K562 (cell line): ENCODE results near the gene SEC61A2. TPM values are rescaled to one million over a fixed set of nuclear protein-coding genes. Genes with fewer than 3 reads are reported as not detected.
"Not testable (repeated sequence)": the region's sequence is repeated elsewhere in the genome, so short reads cannot be mapped to it uniquely, and the experiment has no call there.

ENCODE experiments used
- ATAC-seq: fragments of 200-7000 bp; cut with Tn5 transposase; 3 replicates; pipeline ENCODE4 v1.9.1; 2020; ENCODE audit warnings: moderate library complexity
- BruUV-seq: library from RNA; stranded (reverse); fragments of 400-500 nt; replicated peaks from 2 replicates; lab custom pipeline; 2021; lab: Mats Ljungman, UMichigan
- CTCF ChIA-PET: fragments of 300-600 bp; formaldehyde crosslinking; extraction: SDS; loops from one replicate; lab custom pipeline; 2021; ENCODE audit warnings: low intra/inter-chr PET ratio; lab: Yijun Ruan, JAX
- POLR2A ChIA-PET: fragments of 300-600, 350-650 bp; sonication (Branson Sonifier 250); formaldehyde crosslinking; extraction: SDS; loops from one replicate; lab custom pipeline; 2021; ENCODE audit warnings: antibody characterized with exemption, inconsistent platforms; lab: Yijun Ruan, JAX
- DNase-seq, 4 experiments: peaks; one replicate each; pipeline versions ENCODE4 v3.0.0 to v3.0.0-alpha.2; 2011 to 2018; ENCODE audit warnings: low spot score in 3 of 4, mixed read lengths in 3 of 4; ENCODE audit errors: extremely low read depth in 1 of 4
- FAIRE-seq: peaks from 2 replicates; lab custom pipeline; 2011; peaks lifted over from hg19 to GRCh38; lab: Jason Lieb, UNC
- H2AFZ ChIP-seq: 2 replicates; pipeline ENCODE4 v1.6.0; 2011; ENCODE audit warnings: low read depth, low read length, control low read depth, inconsistent platforms
- H3K27ac ChIP-seq: fragments of 200-600 bp; 3 replicates; pipeline ENCODE4 v1.8.0; 2011; ENCODE audit warnings: low read depth, mild to moderate bottlenecking, control low read depth, inconsistent platforms, low read length, moderate library complexity, mixed read lengths; ENCODE audit errors: extremely low read depth
- H3K27me3 ChIP-seq, 2 experiments: fragments of 300-600 bp in 1 of 2; 2 replicates in 1 of 2; 3 replicates in 1 of 2; pipeline versions ENCODE4 v1.6.0 to v1.8.0; 2011; ENCODE audit warnings: inconsistent platforms in 2 of 2, low read length in 2 of 2, mild to moderate bottlenecking in 1 of 2, mixed read lengths in 1 of 2, moderate library complexity in 1 of 2; ENCODE audit not compliant: control insufficient read depth in 2 of 2, insufficient read depth in 2 of 2
- H3K36me3 ChIP-seq: fragments of 300-600 bp; 3 replicates; pipeline ENCODE4 v1.8.0; 2011; ENCODE audit warnings: mild to moderate bottlenecking, low read length, inconsistent platforms; ENCODE audit not compliant: control insufficient read depth, insufficient read depth
- H3K4me1 ChIP-seq, 2 experiments: fragments of 200-600 bp in 1 of 2; replicated peaks in 1 of 2; 2 replicates in 1 of 2; 3 replicates in 1 of 2; pipeline versions ENCODE4 v1.5.1 to v1.8.0; 2011; ENCODE audit warnings: inconsistent platforms in 2 of 2, low read length in 2 of 2, mild to moderate bottlenecking in 1 of 2, mixed read lengths in 1 of 2, moderate library complexity in 1 of 2; ENCODE audit not compliant: control insufficient read depth in 2 of 2, insufficient read depth in 2 of 2
- H3K4me2 ChIP-seq: 2 replicates; pipeline ENCODE4 v1.6.1; 2011; ENCODE audit warnings: low read length, control low read depth, inconsistent platforms, mixed read lengths; ENCODE audit not compliant: insufficient read depth
- H3K4me3 ChIP-seq: fragments of 200-600 bp; sonication (generic), shearing (Covaris generic); 2 replicates; pipeline ENCODE4 v1.5.1; 2016; ENCODE audit warnings: control low read depth, inconsistent platforms
- H3K79me2 ChIP-seq: fragments of 200-600 bp; 3 replicates; pipeline ENCODE4 v1.8.0; 2011; ENCODE audit warnings: low read length, inconsistent platforms; ENCODE audit not compliant: control insufficient read depth, insufficient read depth
- H3K9ac ChIP-seq, 2 experiments: 2 replicates each; pipeline versions ENCODE4 v1.6.0 to v1.6.1; 2011; ENCODE audit warnings: low read depth in 2 of 2, low read length in 2 of 2, control low read depth in 1 of 2, inconsistent platforms in 1 of 2, mild to moderate bottlenecking in 1 of 2, mixed read lengths in 1 of 2; ENCODE audit not compliant: insufficient read depth in 1 of 2
- H3K9me1 ChIP-seq: one replicate; pipeline ENCODE4 v1.6.0; 2011; ENCODE audit warnings: inconsistent platforms, mild to moderate bottlenecking, low read length, moderate library complexity; ENCODE audit not compliant: control insufficient read depth, insufficient read depth
- H3K9me3 ChIP-seq: replicated peaks from 2 replicates; pipeline ENCODE4 v1.5.1; 2011; ENCODE audit warnings: low read depth, low read length, inconsistent platforms; ENCODE audit not compliant: control insufficient read depth, insufficient read depth
- H4K20me1 ChIP-seq: replicated peaks from 2 replicates; pipeline ENCODE4 v1.6.1; 2011; ENCODE audit warnings: low read length, inconsistent platforms, mixed read lengths; ENCODE audit not compliant: control insufficient read depth, insufficient read depth
- AFF4 ChIP-seq: sonication (generic); formaldehyde crosslinking; IDR thresholded peaks from 2 replicates; pipeline ENCODE4 v1.8.0; 2023; ENCODE audit warnings: mild to moderate bottlenecking, missing genetic modification reagents
- ARID4B ChIP-seq: sonication (generic); formaldehyde crosslinking; IDR thresholded peaks from 2 replicates; pipeline ENCODE4 v1.8.0; 2022; ENCODE audit warnings: mild to moderate bottlenecking, missing genetic modification reagents
- ATF3 ChIP-seq, 2 experiments: fragments of 450-650 bp in 1 of 2; sonication (generic) in 1 of 2; formaldehyde crosslinking in 1 of 2; IDR thresholded peaks in 1 of 2; conservative IDR thresholded peaks in 1 of 2; 2 replicates each; pipeline versions ENCODE4 v1.6.1 to v1.8.1; 2016 to 2023; ENCODE audit warnings: mild to moderate bottlenecking in 2 of 2, moderate library complexity in 2 of 2, inconsistent platforms in 1 of 2, missing genetic modification reagents in 1 of 2
- HSF4 ChIP-seq: fragments of 250-450 bp; sonication (Bioruptor Pico); IDR thresholded peaks from 2 replicates; pipeline ENCODE4 v2.1.2; 2022; ENCODE audit warnings: mild to moderate bottlenecking, moderate library complexity, borderline replicate concordance
- MEIS2 ChIP-seq: fragments of 450-650 bp; IDR thresholded peaks from 2 replicates; pipeline ENCODE4 v1.6.1; 2014; ENCODE audit warnings: mild to moderate bottlenecking; ENCODE audit not compliant: partially characterized antibody
- SMAD3 ChIP-seq: fragments of 450-650 bp; formaldehyde crosslinking; conservative IDR thresholded peaks from 2 replicates; pipeline ENCODE4 v1.4.0; 2020; ENCODE audit warnings: mild to moderate bottlenecking
- SMARCB1 ChIP-seq: IDR thresholded peaks from 2 replicates; pipeline ENCODE4 v1.6.1; 2011; ENCODE audit warnings: improper control_type of control experiment, low read depth; ENCODE audit not compliant: insufficient read length
- WGBS: fragments of 100-300 bp; shearing (Covaris generic); methylation state at CpG from one replicate; pipeline ENCODE4 v1.1.6; 2016; ENCODE audit warnings: low coverage, mixed read lengths; ENCODE audit not compliant: insufficient coverage; ENCODE audit errors: missing lambda C conversion rate; 5-methylcytosine and 5-hydroxymethylcytosine counted together
- in situ Hi-C: fragments of 300-500 bp; cut with MboI; formaldehyde crosslinking; loops from 4 replicates; pipeline ENCODE4 v1.15.0; 2018; ENCODE audit warnings: inconsistent platforms, mixed read lengths
- intact Hi-C: fragments of 100-400 bp; cut with micrococcal nuclease; formaldehyde crosslinking; loops from 2 replicates; pipeline ENCODE4 v1.14.2; 2022
- polyA plus RNA-seq, 8 experiments: library from polyadenylated mRNA; depleted of rRNA in 4 of 8; stranded (reverse) in 5 of 8; unstranded in 3 of 8; fragments of >200 nt; fragmentation: Nextera tagmentation in 2 of 8; fragmentation: Illumina TruSeq in 1 of 8; extraction: Ambion mirVana in 2 of 8; extraction: Trizol in 1 of 8; gene quantifications; 2 replicates each; pipeline versions ENCODE4 v1.2.1 to v1.2.3, GENCODE V29; 2011 to 2014; ENCODE audit warnings: inconsistent platforms in 1 of 8, missing spikeins in 1 of 8
- total RNA-seq, 7 experiments: library from RNA; depleted of rRNA in 6 of 7; stranded (reverse); fragments of >200 nt in 6 of 7; fragmentation: Illumina TruSeq in 2 of 7; extraction: Trizol in 2 of 7; gene quantifications; 2 replicates each; pipeline versions ENCODE4 v1.2.1 to v1.2.3, GENCODE V29; 2011 to 2021; ENCODE audit warnings: low replicate concordance in 1 of 7

Gene SEC61A2
- total and polyA plus RNA-seq, 9 of the 15 experiments (the other 6 are each of a cell fraction or from before 2014, with no cell fraction given), result 1.2 to 9.7 (median 3.9) TPM

- no peak for TF ChIP-seq SMAD3 (CRISPR knock-in tag)
- TF ChIP-seq AFF4 (CRISPR knock-in tag), result no peak
- no peak for TF ChIP-seq ATF3 (IDR thresholded peaks at IDR 0.05)
- TF ChIP-seq ATF3 (CRISPR knock-in tag; conservative IDR thresholded peaks at IDR 0.05), result no peak
- no peak for TF ChIP-seq MEIS2
- TF ChIP-seq SMARCB1, result no peak
- TF ChIP-seq ARID4B, result no peak
- no peak for TF ChIP-seq HSF4 (CRISPR knock-in tag)
These were observed 38.1 kb upstream of the SEC61A2 start (continued) for GRCh38 chr10:12091421-12091820.

GRCh38 chr10:12097361-12097760 lies 32.1 kb upstream of the SEC61A2 start:
- POLR2A ChIA-PET, H3K4me3 ChIP-seq, H3K9me1 ChIP-seq, CTCF ChIA-PET, H2AFZ ChIP-seq, DNase-seq, H4K20me1 ChIP-seq, H3K27ac ChIP-seq, H3K36me3 ChIP-seq, BruUV-seq, FAIRE-seq, H3K4me2 ChIP-seq, H3K79me2 ChIP-seq, H3K9me3 ChIP-seq, ATAC-seq, in situ Hi-C loops, H3K27me3 ChIP-seq, intact Hi-C loops, H3K9ac ChIP-seq, H3K4me1 ChIP-seq: not testable (repeated sequence)
- WGBS, result 58% methylated on average over 9 of the region's 9 CpGs
